ENCODE measurements around the gene TK2.

GRCh38 chr16:66529475-66529874 lies 20.4 kb downstream of the TK2 start:
- TF ChIP-seq REST (IDR thresholded peaks at IDR 0.05; ENCODE audit: low read depth) (no peak), EP300 (IDR thresholded peaks at IDR 0.05; ENCODE audit: borderline replicate concordance) (no peak)

Data from Ishikawa (cell line).